IPS DF 6.9 (cell line): ENCODE measurements around the gene TNRC6C.
"Not testable (repeated sequence)": the region's sequence is repeated elsewhere in the genome, so short reads cannot be mapped to it uniquely, and the experiment has no call there.

ENCODE experiments used
- DNase-seq: peaks from one replicate; pipeline ENCODE4 v3.0.0-alpha.2; 2013; ENCODE audit warnings: low read depth, low spot score
- H3K27ac ChIP-seq: one replicate; pipeline ENCODE4 v1.5.1; 2013; ENCODE audit warnings: low read length, control low read depth
- H3K27me3 ChIP-seq: 2 replicates; pipeline ENCODE4 v1.6.1; 2013; ENCODE audit warnings: mild to moderate bottlenecking, low read length; ENCODE audit not compliant: control insufficient read depth, insufficient read depth
- H3K36me3 ChIP-seq: 2 replicates; pipeline ENCODE4 v1.6.1; 2013; ENCODE audit warnings: low read length; ENCODE audit not compliant: control insufficient read depth, insufficient read depth
- H3K4me1 ChIP-seq: 2 replicates; pipeline ENCODE4 v1.6.1; 2013; ENCODE audit warnings: low read length; ENCODE audit not compliant: control insufficient read depth, insufficient read depth
- H3K4me3 ChIP-seq: 2 replicates; pipeline ENCODE4 v1.5.1; 2013; ENCODE audit warnings: mild to moderate bottlenecking, low read length
- H3K9me3 ChIP-seq: 2 replicates; pipeline ENCODE4 v1.6.1; 2013; ENCODE audit warnings: low read length, inconsistent platforms; ENCODE audit not compliant: control insufficient read depth, insufficient read depth
- WGBS: extraction: QIAGEN DNeasy Blood & Tissue Kit; methylation state at CpG from one replicate; pipeline ENCODE4 v1.1.7; 2013; ENCODE audit warnings: mixed read lengths, missing lambda C conversion rate; ENCODE audit not compliant: insufficient read length, insufficient coverage; 5-methylcytosine and 5-hydroxymethylcytosine counted together

Gene TNRC6C

GRCh38 chr17:78137392-78138203, 179.1 kb downstream of the TNRC6C start:
- Histone ChIP-seq H3K9me3 (no peaks in the 10 kb centered on the region), H3K27ac (no peak overlapping the region), H3K4me1 (peaks cover 3% of the 10 kb centered on the region; the same call in 1 of the 2 replicates), H3K36me3 (no peaks in the 10 kb centered on the region), H3K4me3 (no peak overlapping the region), H3K27me3 (no peaks in the 10 kb centered on the region)
- DNase-seq = no peak
- WGBS = no CpG with 5 or more reads among the region's 26 CpGs

GRCh38 chr17:78138204-78139060, 179.9 kb downstream of the TNRC6C start:
- Histone ChIP-seq H3K27me3 (no peaks in the 10 kb centered on the region), H3K36me3 (no peaks in the 10 kb centered on the region), H3K4me1 (peaks cover 3% of the 10 kb centered on the region; the same call in 1 of the 2 replicates), H3K27ac (no peak overlapping the region), H3K9me3 (no peaks in the 10 kb centered on the region), H3K4me3 (no peak overlapping the region)
- DNase-seq = no peak
- WGBS = no CpG with 5 or more reads among the region's 17 CpGs

GRCh38 chr17:78139861-78140168, 181.3 kb downstream of the TNRC6C start:
- not testable (repeated sequence) for H3K27ac ChIP-seq, H3K27me3 ChIP-seq, H3K4me1 ChIP-seq, H3K36me3 ChIP-seq, DNase-seq, H3K4me3 ChIP-seq, H3K9me3 ChIP-seq
- no CpG with 5 or more reads among the region's 12 CpGs for WGBS

- no peaks in the 10 kb centered on the region for H3K9me3 ChIP-seq
- H3K27me3 ChIP-seq = no peaks in the 10 kb centered on the region
- DNase-seq = peak; percentile 91
- H3K36me3 ChIP-seq = no peaks in the 10 kb centered on the region
- no CpG with 5 or more reads among the region's 58 CpGs for WGBS
- H3K27ac ChIP-seq = no peak overlapping the region
- no peaks in the 10 kb centered on the region; the same call in 1 of the 2 replicates for H3K4me1 ChIP-seq
- peak overlapping the region; percentile 18; the same call in 1 of the 2 replicates for H3K4me3 ChIP-seq
Observed at GRCh38 chr17:78140169-78141051, 181.9 kb downstream of the TNRC6C start.

GRCh38 chr17:78141437-78142118, 183.1 kb downstream of the TNRC6C start:
- H3K27ac ChIP-seq = no peak overlapping the region
- WGBS = no CpG with 5 or more reads among the region's 20 CpGs

GRCh38 chr17:78142119-78142861, 183.8 kb downstream of the TNRC6C start:
- WGBS = no CpG with 5 or more reads among the region's 16 CpGs
- H3K4me1 ChIP-seq = no peaks in the 10 kb centered on the region; the same call in 1 of the 2 replicates
- DNase-seq = no peak
- H3K4me3 ChIP-seq = no peak overlapping the region
- H3K36me3 ChIP-seq = no peaks in the 10 kb centered on the region
- no peaks in the 10 kb centered on the region for H3K9me3 ChIP-seq
- H3K27ac ChIP-seq = no peak overlapping the region
- no peaks in the 10 kb centered on the region for H3K27me3 ChIP-seq

More at GRCh38 chr17:78141437-78142118, 183.1 kb downstream of the TNRC6C start:
- Histone ChIP-seq H3K9me3 (no peaks in the 10 kb centered on the region), H3K36me3 (no peaks in the 10 kb centered on the region), H3K27me3 (no peaks in the 10 kb centered on the region), H3K4me3 (no peak overlapping the region), H3K4me1 (no peaks in the 10 kb centered on the region; the same call in 1 of the 2 replicates)
- no peak for DNase-seq

- Histone ChIP-seq H3K4me1 (no peaks in the 10 kb centered on the region), H3K4me3 (no peak overlapping the region), H3K27me3 (no peaks in the 10 kb centered on the region), H3K36me3 (no peaks in the 10 kb centered on the region), H3K27ac (no peak overlapping the region), H3K9me3 (no peaks in the 10 kb centered on the region)
- DNase-seq = no peak
- no CpG with 5 or more reads among the region's 21 CpGs for whole genome bisulfite sequencing
Observed at GRCh38 chr17:78143214-78144146, 185.0 kb downstream of the TNRC6C start.

GRCh38 chr17:78144147-78144719, 185.7 kb downstream of the TNRC6C start:
- H3K9me3 ChIP-seq = no peaks in the 10 kb centered on the region
- H3K4me1 ChIP-seq = no peaks in the 10 kb centered on the region
- no peaks in the 10 kb centered on the region for H3K27me3 ChIP-seq
- H3K36me3 ChIP-seq = no peaks in the 10 kb centered on the region
- no peak for DNase-seq
- H3K4me3 ChIP-seq = no peak overlapping the region
- no peak overlapping the region for H3K27ac ChIP-seq
- no CpG with 5 or more reads among the region's 11 CpGs for WGBS
